Keratinocyte (primary cell): Measurements from ENCODE around the gene ZC3H10.

ENCODE experiments used
- EZH2 ChIP-seq: IDR thresholded peaks from one replicate; pipeline ENCODE4 v1.6.1; 2012; ENCODE audit warnings: inconsistent platforms, mild to moderate bottlenecking, low read length, moderate library complexity
- TF ChIP-seq, protein P1 (sequence below), 3 experiments: IDR thresholded peaks in 1 of 3; conservative IDR thresholded peaks in 1 of 3; optimal IDR thresholded peaks in 1 of 3; 2 replicates in 2 of 3; 3 replicates in 1 of 3; pipeline versions ENCODE3 to v1.5.1; 2011; ENCODE audit warnings: low read length in 3 of 3, mild to moderate bottlenecking in 3 of 3, moderate library complexity in 2 of 3, control low read depth in 1 of 3, inconsistent platforms in 1 of 3; ENCODE audit not compliant: insufficient read depth in 2 of 3; ENCODE audit errors: extremely low read depth in 1 of 3

DNA sequence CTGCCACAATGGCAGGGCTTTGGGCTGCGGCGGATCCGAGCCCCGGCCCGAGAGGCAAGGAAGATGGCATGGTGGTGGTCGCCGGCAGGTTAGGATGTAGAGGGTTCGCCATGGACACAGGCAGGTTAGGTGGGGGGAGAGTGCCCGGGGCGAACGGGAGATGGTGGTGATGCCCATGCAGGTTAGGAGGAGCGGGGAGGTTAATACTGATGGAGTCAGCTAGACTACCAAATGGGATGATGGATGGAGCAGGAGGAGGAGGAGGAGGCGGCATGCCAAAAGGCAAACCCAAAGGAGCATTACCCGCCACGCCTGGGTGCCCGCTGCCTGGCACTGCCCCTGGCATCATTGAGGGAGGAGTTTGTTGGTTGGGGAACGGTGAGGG lies 46.3 kb downstream of the ZC3H10 start:
- TF ChIP-seq, protein P1, sequence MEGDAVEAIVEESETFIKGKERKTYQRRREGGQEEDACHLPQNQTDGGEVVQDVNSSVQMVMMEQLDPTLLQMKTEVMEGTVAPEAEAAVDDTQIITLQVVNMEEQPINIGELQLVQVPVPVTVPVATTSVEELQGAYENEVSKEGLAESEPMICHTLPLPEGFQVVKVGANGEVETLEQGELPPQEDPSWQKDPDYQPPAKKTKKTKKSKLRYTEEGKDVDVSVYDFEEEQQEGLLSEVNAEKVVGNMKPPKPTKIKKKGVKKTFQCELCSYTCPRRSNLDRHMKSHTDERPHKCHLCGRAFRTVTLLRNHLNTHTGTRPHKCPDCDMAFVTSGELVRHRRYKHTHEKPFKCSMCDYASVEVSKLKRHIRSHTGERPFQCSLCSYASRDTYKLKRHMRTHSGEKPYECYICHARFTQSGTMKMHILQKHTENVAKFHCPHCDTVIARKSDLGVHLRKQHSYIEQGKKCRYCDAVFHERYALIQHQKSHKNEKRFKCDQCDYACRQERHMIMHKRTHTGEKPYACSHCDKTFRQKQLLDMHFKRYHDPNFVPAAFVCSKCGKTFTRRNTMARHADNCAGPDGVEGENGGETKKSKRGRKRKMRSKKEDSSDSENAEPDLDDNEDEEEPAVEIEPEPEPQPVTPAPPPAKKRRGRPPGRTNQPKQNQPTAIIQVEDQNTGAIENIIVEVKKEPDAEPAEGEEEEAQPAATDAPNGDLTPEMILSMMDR (optimal IDR thresholded peaks at IDR 0.05 in 1 of 3, IDR thresholded peaks at IDR 0.05 in 1 of 3, conservative IDR thresholded peaks at IDR 0.05 in 1 of 3; ENCODE audit: extremely low read depth in 1 of 3, insufficient read depth in 2 of 3, low read length in 3 of 3) = no peak
- TF ChIP-seq EZH2 = no peak
